Upper lobe of left lung (tissue), 6 donors: ENCODE results near the gene DISP3. TPM values are rescaled to one million over a fixed set of nuclear protein-coding genes. Genes with fewer than 3 reads are reported as not detected.

ENCODE experiments used
- ATAC-seq, 2 donors: fragments of 200-7000 bp; cut with Tn5 transposase; one replicate each; pipeline ENCODE4 v1.9.1; 2022; ENCODE audit warnings: mild to moderate bottlenecking in 2 of 2, moderate library complexity in 2 of 2; ENCODE audit not compliant: low FRiP score in 2 of 2
- DNase-seq, 2 donors: peaks; one replicate each; pipeline ENCODE4 v3.0.0-alpha.2; 2019 to 2020
- H3K27ac ChIP-seq, 4 donors: fragments of 200-600 bp; sonication (generic); one replicate each; pipeline ENCODE4 v1.5.1; 2016 to 2019
- H3K27me3 ChIP-seq, 4 donors: fragments of 200-600 bp; sonication (generic); one replicate each; pipeline ENCODE4 v1.5.1; 2017 to 2019
- H3K36me3 ChIP-seq, 4 donors: fragments of 200-600 bp; sonication (generic); one replicate each; pipeline ENCODE4 v1.5.1; 2016 to 2019
- H3K4me1 ChIP-seq, 4 donors: fragments of 200-600 bp; sonication (generic); one replicate each; pipeline ENCODE4 v1.5.1; 2018 to 2019
- H3K4me3 ChIP-seq, 4 donors: fragments of 200-600 bp; sonication (generic); one replicate each; pipeline ENCODE4 v1.5.1; 2017 to 2019; ENCODE audit warnings: mild to moderate bottlenecking in 2 of 4, moderate library complexity in 1 of 4
- H3K9me3 ChIP-seq, 4 donors: fragments of 200-600 bp; sonication (generic); one replicate each; pipeline ENCODE4 v1.5.1; 2018 to 2019
- EP300 ChIP-seq, 4 donors: sonication (generic); formaldehyde crosslinking; IDR thresholded peaks; one replicate each; pipeline ENCODE4 v1.5.1; 2017; ENCODE audit warnings: antibody characterized with exemption in 4 of 4, control low read depth in 2 of 4
- POLR2A ChIP-seq, 4 donors: fragments of 450-650 bp; IDR thresholded peaks; one replicate each; pipeline ENCODE4 v1.5.1; 2016 to 2017; ENCODE audit warnings: antibody characterized with exemption in 4 of 4, mild to moderate bottlenecking in 2 of 4
- POLR2AphosphoS5 ChIP-seq, 2 donors: sonication (generic); formaldehyde crosslinking; IDR thresholded peaks; one replicate each; pipeline ENCODE4 v1.5.1; 2017; ENCODE audit warnings: antibody characterized with exemption in 2 of 2
- WGBS, 2 donors: methylation state at CpG; one replicate each; pipeline ENCODE4 v1.1.5; 2017 to 2018; 5-methylcytosine and 5-hydroxymethylcytosine counted together
- total RNA-seq, 6 donors: library from RNA; depleted of rRNA in 4 of 6; stranded (reverse); fragments of >200 nt in 4 of 6; gene quantifications; one replicate each; pipeline versions ENCODE4 v1.1.0 to v1.2.1, GENCODE V29; 2016 to 2021
- TF ChIP-seq, protein P1 (sequence below), 6 experiments: fragments of 450-650 bp in 4 of 6; fragments of 200-600 bp in 2 of 6; sonication (generic) in 2 of 6; IDR thresholded peaks; one replicate each; pipeline ENCODE4 v1.5.1; 2016 to 2019; ENCODE audit warnings: antibody characterized with exemption in 6 of 6
- donor health status: DM: no; HTN: no; CAD: no; lungs with moderate emphysema.
- donor health status: DM: no; HTN: yes; CAD: no; lungs with severe emphysema.

The DISP3 gene
- total RNA-seq, 6 donors from 2014 or later: 0.07 to 0.79 (median 0.09) TPM; not detected in 3

GRCh38 chr1:11487196-11487751 lies 8.3 kb downstream of the DISP3 start:
- no peak for ATAC-seq
- Histone ChIP-seq H3K4me3 (no peak overlapping the region), H3K36me3 (no peaks in the 10 kb centered on the region), H3K4me1 (no peaks in the 10 kb centered on the region), H3K27ac (no peak overlapping the region), H3K9me3 (no peaks in the 10 kb centered on the region), H3K27me3 (no peaks in the 10 kb centered on the region)
- DNase-seq: no peak
- TF ChIP-seq POLR2AphosphoS5 (IDR thresholded peaks at IDR 0.05) (no peak), POLR2A (IDR thresholded peaks at IDR 0.05) (no peak), EP300 (IDR thresholded peaks at IDR 0.05) (no peak)
- TF ChIP-seq, protein P1, sequence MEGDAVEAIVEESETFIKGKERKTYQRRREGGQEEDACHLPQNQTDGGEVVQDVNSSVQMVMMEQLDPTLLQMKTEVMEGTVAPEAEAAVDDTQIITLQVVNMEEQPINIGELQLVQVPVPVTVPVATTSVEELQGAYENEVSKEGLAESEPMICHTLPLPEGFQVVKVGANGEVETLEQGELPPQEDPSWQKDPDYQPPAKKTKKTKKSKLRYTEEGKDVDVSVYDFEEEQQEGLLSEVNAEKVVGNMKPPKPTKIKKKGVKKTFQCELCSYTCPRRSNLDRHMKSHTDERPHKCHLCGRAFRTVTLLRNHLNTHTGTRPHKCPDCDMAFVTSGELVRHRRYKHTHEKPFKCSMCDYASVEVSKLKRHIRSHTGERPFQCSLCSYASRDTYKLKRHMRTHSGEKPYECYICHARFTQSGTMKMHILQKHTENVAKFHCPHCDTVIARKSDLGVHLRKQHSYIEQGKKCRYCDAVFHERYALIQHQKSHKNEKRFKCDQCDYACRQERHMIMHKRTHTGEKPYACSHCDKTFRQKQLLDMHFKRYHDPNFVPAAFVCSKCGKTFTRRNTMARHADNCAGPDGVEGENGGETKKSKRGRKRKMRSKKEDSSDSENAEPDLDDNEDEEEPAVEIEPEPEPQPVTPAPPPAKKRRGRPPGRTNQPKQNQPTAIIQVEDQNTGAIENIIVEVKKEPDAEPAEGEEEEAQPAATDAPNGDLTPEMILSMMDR (IDR thresholded peaks at IDR 0.05): no peak
- 56 to 59% methylated on average over 5 to 10 of the region's 10 CpGs for WGBS, 2 donors

- Histone ChIP-seq H3K27ac (no peak overlapping the region), H3K4me3 (no peak overlapping the region), H3K27me3 (no peaks in the 10 kb centered on the region), H3K4me1 (no peaks in the 10 kb centered on the region), H3K9me3 (no peaks in the 10 kb centered on the region), H3K36me3 (no peaks in the 10 kb centered on the region)
- TF ChIP-seq EP300 (IDR thresholded peaks at IDR 0.05) (no peak), POLR2A (IDR thresholded peaks at IDR 0.05) (no peak), POLR2AphosphoS5 (IDR thresholded peaks at IDR 0.05) (no peak)
- TF ChIP-seq, protein P1 (IDR thresholded peaks at IDR 0.05): no peak
- 77 to 83% methylated on average over 7 to 9 of the region's 9 CpGs for WGBS, 2 donors
- DNase-seq (no peak), ATAC-seq (no peak)
These were observed 9.3 kb downstream of the DISP3 start for GRCh38 chr1:11488201-11488770.

DNA sequence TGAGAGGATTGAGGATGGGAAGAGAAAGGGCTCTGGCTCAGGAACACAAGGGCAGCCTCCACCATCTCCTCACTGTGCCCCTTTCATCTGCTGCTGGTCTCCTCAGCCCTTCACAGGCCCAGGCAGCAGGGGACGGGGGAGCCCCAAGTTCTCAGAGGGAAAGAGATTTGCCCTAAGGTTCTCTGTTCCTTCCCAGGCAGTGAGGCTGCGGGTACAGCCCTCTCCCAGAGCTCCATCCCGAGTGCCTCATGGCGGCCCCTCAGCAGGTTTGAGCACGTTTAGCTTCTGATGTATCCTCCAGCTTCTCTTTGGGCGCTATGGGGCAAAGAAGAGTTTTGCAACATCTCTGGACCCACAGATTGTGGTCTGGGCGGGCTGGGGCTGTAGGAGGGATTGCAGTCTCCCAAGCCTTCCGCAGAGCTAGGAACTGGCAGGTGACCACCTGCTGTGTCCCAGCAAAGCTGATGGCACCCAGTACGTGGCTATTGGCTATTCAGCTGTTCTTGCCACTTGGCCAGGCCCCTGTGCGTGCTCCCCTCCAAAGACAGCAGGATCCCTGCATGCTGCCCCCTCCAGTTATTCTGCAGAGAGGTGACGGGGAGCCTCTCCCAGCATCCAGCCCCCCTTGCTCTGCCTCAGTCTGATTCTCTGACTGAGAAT lies 10.1 kb downstream of the DISP3 start:
- TF ChIP-seq EP300 (IDR thresholded peaks at IDR 0.05) (no peak), POLR2AphosphoS5 (IDR thresholded peaks at IDR 0.05) (no peak), POLR2A (IDR thresholded peaks at IDR 0.05) (no peak)
- TF ChIP-seq, protein P1 (IDR thresholded peaks at IDR 0.05): no peak
- no peaks in the 10 kb centered on the region for H3K27me3 ChIP-seq
- no peak overlapping the region for H3K4me3 ChIP-seq
- no peak overlapping the region for H3K27ac ChIP-seq
- 66 to 80% methylated on average over 11 of the region's 11 CpGs for WGBS, 2 donors
- no peaks in the 10 kb centered on the region for H3K36me3 ChIP-seq
- H3K9me3 ChIP-seq: no peaks in the 10 kb centered on the region
- DNase-seq: no peak
- no peaks in the 10 kb centered on the region for H3K4me1 ChIP-seq
- ATAC-seq: no peak

DNA sequence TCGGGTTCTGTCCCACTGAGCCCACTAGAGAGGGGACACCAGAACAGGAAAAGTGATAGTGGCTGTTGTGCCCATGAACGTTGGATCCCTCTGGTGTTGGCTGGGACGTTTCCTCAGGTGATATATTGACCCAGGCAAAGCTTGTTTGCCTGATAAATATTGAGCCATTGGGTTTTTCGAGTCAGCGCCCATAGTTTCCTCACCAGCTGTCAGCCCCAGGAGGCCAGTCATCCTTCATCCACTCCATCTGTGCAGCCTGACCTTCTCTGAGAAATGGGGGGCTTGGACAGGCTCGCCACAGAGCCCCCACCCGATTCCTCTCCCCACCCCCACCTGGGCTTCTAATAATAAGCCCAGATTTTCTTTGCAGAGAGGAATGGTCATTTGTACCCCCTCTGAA lies 13.3 kb downstream of the DISP3 start:
- Histone ChIP-seq H3K27me3 (no peaks in the 10 kb centered on the region), H3K36me3 (no peaks in the 10 kb centered on the region), H3K4me1 (no peaks in the 10 kb centered on the region), H3K9me3 (no peaks in the 10 kb centered on the region), H3K4me3 (no peak overlapping the region), H3K27ac (no peak overlapping the region)
- DNase-seq: peak in 1 of 2 donors; percentile 3
- TF ChIP-seq POLR2A (IDR thresholded peaks at IDR 0.05) (no peak), POLR2AphosphoS5 (IDR thresholded peaks at IDR 0.05) (no peak), EP300 (IDR thresholded peaks at IDR 0.05) (no peak)
- TF ChIP-seq, protein P1 (IDR thresholded peaks at IDR 0.05): no peak
- ATAC-seq: no peak
- 55 to 66% methylated on average over 5 to 7 of the region's 7 CpGs for WGBS, 2 donors
